Right ventricle myocardium inferior (tissue), 1 donor: Measurements from ENCODE around the gene TBX6. TPM values are rescaled to one million over a fixed set of nuclear protein-coding genes. Genes with fewer than 3 reads are reported as not detected.
A peak's percentile ranks its signal among the peaks of the same experiment; 100 is the strongest.
"Not testable (repeated sequence)": the region's sequence is repeated elsewhere in the genome, so short reads cannot be mapped to it uniquely, and the experiment has no call there.

Experiments
- ATAC-seq: fragments of 200-7000 bp; cut with Tn5 transposase; one replicate; pipeline ENCODE4 v1.9.1; 2020; ENCODE audit warnings: mild to moderate bottlenecking, moderate library complexity
- DNase-seq: peaks from one replicate; pipeline ENCODE4 v3.0.0; 2021; ENCODE audit errors: missing footprints
- intact Hi-C: fragments of 100-400 bp; cut with DNase I; formaldehyde crosslinking; loops from one replicate; pipeline ENCODE4 v1.11.0; 2022
- total RNA-seq: library from RNA; stranded (reverse); fragmentation: NEBNext Ultra II Directional; extraction: Animal tissue kit (Norgen Biotek cat#: 25700); gene quantifications from one replicate; pipeline ENCODE4 v1.2.1, GENCODE V29; 2021
- donor health status: DM: no; HTN: yes; CAD: no; lungs with severe emphysema.

The TBX6 gene
- total RNA-seq, 1 donor from 2014 or later, result 0.51 TPM

GRCh38 chr16:30054451-30054850 lies 37.3 kb downstream of the TBX6 start:
- ATAC-seq (no peak), DNase-seq (no peak)
- intact Hi-C loops, result no loop called here

- ATAC-seq (peak; percentile 23), DNase-seq (no peak)
- intact Hi-C loops, result no loop called here
Measured at GRCh38 chr16:30053376-30054015, 38.2 kb downstream of the TBX6 start.

GRCh38 chr16:30052671-30053372 lies 38.9 kb downstream of the TBX6 start:
- intact Hi-C loops, result no loop called here
- ATAC-seq, result peak; percentile 95
- peak; percentile 96 for DNase-seq

- intact Hi-C loops, result no loop called here
- ATAC-seq (no peak), DNase-seq (no peak)
Measured at GRCh38 chr16:30051518-30051917, 40.2 kb downstream of the TBX6 start.

GRCh38 chr16:30049871-30050270 lies 41.9 kb downstream of the TBX6 start:
- DNase-seq, result no peak
- no peak for ATAC-seq
- intact Hi-C loops, result no loop called here

- DNase-seq (no peak), ATAC-seq (no peak)
- intact Hi-C loops, result no loop called here
Measured at GRCh38 chr16:30046588-30046987, 45.1 kb downstream of the TBX6 start.

- no peak for ATAC-seq
- intact Hi-C loops, result no loop called here
- no peak for DNase-seq
Measured at GRCh38 chr16:30046178-30046577, 45.5 kb downstream of the TBX6 start.

- DNase-seq, result no peak
- no peak for ATAC-seq
- intact Hi-C loops, result no loop called here
Measured at GRCh38 chr16:30041841-30042240, 49.9 kb downstream of the TBX6 start.

GRCh38 chr16:30040690-30041089 lies 51.0 kb downstream of the TBX6 start:
- intact Hi-C loops, DNase-seq, ATAC-seq: not testable (repeated sequence)

GRCh38 chr16:30040221-30040620 lies 51.5 kb downstream of the TBX6 start:
- intact Hi-C loops, result no loop called here
- DNase-seq, result no peak
- ATAC-seq, result no peak

Other genes starting within 250 kb of the TBX6 start
- gene CDIPT, start 228.7 kb downstream of the TBX6 start, total RNA-seq, result 65.8 TPM
- 0.43 TPM for gene SEZ6L2, start 192.4 kb downstream of the TBX6 start, total RNA-seq
- gene ASPHD1, start 191.4 kb downstream of the TBX6 start, total RNA-seq, result 0.19 TPM
- 8.0 TPM for gene KCTD13, start 165.7 kb downstream of the TBX6 start, total RNA-seq
- 74.4 TPM for gene TMEM219, start 129.8 kb downstream of the TBX6 start, total RNA-seq
- 32.7 TPM for gene TAOK2, start 118.1 kb downstream of the TBX6 start, total RNA-seq
- gene HIRIP3, start 96.3 kb downstream of the TBX6 start, total RNA-seq, result 20.2 TPM
- 32.4 TPM for gene INO80E, start 95.7 kb downstream of the TBX6 start, total RNA-seq
- 0.35 TPM for gene DOC2A, start 80.9 kb downstream of the TBX6 start, total RNA-seq
- gene C16orf92, start 68.7 kb downstream of the TBX6 start, total RNA-seq, result not detected
- gene TLCD3B, start 60.7 kb downstream of the TBX6 start, total RNA-seq, result not detected
- gene ALDOA, start 26.2 kb downstream of the TBX6 start, total RNA-seq, result 4,126 TPM
- gene PPP4C, start 15.9 kb downstream of the TBX6 start, total RNA-seq, result 37.8 TPM
- 61.5 TPM for gene YPEL3, start 4.3 kb upstream of the TBX6 start, total RNA-seq
- 2.2 TPM for gene GDPD3, start 21.6 kb upstream of the TBX6 start, total RNA-seq
- 46.0 TPM for gene MAPK3, start 31.3 kb upstream of the TBX6 start, total RNA-seq
- 15.8 TPM for gene CORO1A, start 91.7 kb upstream of the TBX6 start, total RNA-seq
- gene BOLA2B, start 101.7 kb upstream of the TBX6 start, total RNA-seq, result 49.7 TPM
- 7.4 TPM for gene SLX1A, start 102.0 kb upstream of the TBX6 start, total RNA-seq
- gene SULT1A3, start 107.3 kb upstream of the TBX6 start, total RNA-seq, result 10.3 TPM
- 4.5 TPM for gene NPIPB13, start 156.6 kb upstream of the TBX6 start, total RNA-seq